ENCODE data around the gene TULP4. TPM values are rescaled to one million over a fixed set of nuclear protein-coding genes. Genes with fewer than 3 reads are reported as not detected.
A peak's percentile ranks its signal among the peaks of the same experiment; 100 is the strongest.
"Not testable (repeated sequence)": the region's sequence is repeated elsewhere in the genome, so short reads cannot be mapped to it uniquely, and the experiment has no call there.

The TULP4 gene
- total RNA-seq, 1 donor from 2014 or later: 134 TPM

DNA sequence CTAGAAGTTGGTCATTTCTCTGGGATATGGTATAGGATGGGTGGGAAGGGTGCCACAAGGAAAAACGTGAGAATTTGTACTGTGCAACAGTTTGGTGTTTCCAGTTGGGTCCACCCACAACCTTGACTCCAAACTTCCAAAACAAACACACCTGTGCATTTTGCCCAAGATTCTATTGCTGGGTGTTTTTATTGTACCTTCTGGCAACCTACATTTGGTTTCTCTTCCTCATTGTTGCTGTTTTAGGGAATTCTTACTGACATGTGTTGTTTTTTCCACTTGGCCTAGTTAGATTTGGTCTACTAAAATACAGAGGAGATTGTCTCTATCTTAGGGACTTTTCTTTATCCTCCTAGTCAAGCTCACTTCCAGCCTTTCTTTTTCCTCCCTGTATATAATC, 16.7 kb downstream of the TULP4 start:
- no peak for DNase-seq

- DNase-seq: peak; percentile 13
Measured at GRCh38 chr6:158329531-158329930, 17.3 kb downstream of the TULP4 start.

GRCh38 chr6:158330016-158330415, 17.8 kb downstream of the TULP4 start:
- DNase-seq: no peak

- no peak for DNase-seq
Measured at GRCh38 chr6:158332237-158332636, 20.0 kb downstream of the TULP4 start.

DNA sequence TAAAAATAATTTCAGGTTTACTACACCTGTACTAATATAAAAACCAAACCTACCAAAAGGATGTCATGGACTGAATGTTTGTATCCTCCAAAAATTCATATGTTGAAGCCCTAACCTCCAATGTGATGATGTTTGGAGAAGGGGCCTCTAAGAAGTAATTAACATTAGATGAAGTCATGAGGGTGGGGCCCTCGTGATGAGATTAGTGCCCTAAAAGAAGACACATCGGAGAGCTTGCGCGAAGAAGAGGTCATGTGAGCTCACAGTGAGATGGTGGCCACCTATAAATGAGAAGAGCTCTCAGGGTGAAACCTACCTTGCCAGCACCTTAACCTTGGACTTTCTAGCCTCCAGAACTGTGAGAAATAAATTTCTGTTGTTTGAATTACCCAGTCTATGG, 20.8 kb downstream of the TULP4 start:
- no peak for DNase-seq

DNA sequence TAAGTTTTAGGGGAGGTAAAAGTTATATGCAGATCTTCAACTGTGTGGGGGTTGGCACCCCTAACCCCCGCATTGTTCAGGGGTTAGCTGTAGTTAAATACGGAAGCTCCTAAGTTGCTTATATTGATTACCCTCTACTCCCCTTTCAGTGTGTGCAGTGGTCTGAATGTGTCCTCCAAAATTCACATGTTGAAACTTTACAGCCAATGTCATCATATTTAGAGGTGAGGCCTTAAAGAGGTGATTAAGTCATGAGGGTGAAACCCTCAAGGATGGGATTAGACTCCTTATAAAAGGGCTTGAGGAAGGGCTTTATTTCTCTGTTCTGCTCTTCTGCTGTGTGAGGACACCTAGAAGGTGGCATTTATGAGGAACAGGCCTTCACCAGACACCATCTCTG, 22.3 kb downstream of the TULP4 start:
- DNase-seq: no peak

GRCh38 chr6:158337332-158337731, 25.1 kb downstream of the TULP4 start:
- DNase-seq: no peak

DNA sequence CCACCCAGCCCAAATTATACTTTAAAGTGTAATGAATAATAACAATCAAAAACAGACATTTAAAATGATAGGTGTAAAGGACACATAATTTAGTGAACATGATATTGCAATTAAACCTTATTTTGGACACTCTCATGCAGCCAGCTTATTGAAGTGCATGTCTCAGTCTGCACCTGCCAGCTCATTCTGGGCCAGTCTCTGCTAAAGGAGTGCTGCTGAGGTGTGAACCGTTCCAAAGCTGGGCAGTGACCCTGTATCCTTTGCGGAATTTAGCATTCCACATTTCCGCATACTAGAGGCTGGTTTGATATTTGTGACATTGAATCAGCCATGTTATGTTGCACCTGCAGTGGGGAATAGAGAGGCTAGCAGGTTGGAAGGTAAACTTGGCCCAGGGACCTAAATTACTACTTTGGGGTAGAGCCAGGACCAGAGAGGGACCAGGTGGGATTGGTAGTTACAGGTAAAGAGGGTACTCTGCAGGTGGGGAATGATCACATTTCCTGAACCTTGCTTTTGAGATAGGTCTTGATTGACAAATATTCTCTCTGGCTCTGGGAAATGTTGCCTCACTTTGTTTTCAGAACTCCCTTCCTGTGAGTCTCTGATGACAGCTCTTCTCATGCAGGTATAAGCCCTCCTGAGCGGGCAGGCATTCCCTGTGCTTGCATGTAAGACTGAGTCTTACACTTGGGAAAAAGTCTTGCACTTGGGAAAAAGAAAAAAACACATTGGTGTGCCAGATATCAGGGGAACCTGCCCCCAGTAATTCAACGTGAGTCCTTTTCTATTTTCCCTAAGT, 26.2 kb downstream of the TULP4 start:
- no peak for DNase-seq

GRCh38 chr6:158339197-158339596, 26.9 kb downstream of the TULP4 start:
- DNase-seq: not testable (repeated sequence)

GRCh38 chr6:158340252-158340651, 28.0 kb downstream of the TULP4 start:
- DNase-seq: no peak

DNA sequence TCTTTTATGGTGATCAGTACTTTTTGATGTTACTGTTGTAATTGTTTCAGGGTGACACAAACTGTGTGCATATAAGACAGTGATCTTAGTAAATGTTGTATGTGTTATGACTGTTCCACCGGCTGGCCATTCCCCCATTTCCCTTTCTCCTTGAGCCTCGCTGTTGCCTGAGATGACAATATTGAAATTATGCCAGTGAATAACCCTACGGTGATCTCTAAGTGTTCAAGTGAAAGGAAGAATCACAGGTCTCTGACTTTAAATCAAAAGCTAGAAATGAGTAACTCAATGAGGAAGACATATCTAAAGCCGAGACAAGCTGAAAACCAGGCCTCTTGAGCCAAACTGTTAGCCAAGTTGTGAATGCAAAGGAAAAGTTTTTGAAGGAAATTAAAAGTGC, 32.3 kb downstream of the TULP4 start:
- no peak for DNase-seq

GRCh38 chr6:158345444-158345843, 33.2 kb downstream of the TULP4 start:
- DNase-seq: not testable (repeated sequence)

DNA sequence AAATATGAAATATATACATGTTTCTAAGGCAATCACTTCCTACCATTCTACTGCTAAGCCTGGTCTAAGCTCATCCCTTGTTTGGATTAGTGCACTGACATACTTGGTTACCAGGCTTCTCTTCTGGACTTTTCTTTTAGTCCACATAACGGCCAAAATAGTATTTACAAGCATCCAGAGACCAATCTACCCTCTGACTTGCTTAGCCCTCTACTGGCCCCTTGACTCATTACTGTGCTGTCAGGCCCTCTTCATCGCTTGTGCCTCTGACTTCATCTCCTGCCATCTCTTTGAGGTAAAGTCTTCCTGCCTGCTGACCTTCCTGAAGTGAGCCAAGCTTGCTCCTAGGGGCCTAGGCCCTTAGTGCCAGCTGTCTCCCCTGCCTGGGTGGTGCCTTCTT, 35.1 kb downstream of the TULP4 start:
- peak; percentile 15 for DNase-seq

- not testable (repeated sequence) for DNase-seq
Measured at GRCh38 chr6:158348737-158349504, 36.7 kb downstream of the TULP4 start.

DNA sequence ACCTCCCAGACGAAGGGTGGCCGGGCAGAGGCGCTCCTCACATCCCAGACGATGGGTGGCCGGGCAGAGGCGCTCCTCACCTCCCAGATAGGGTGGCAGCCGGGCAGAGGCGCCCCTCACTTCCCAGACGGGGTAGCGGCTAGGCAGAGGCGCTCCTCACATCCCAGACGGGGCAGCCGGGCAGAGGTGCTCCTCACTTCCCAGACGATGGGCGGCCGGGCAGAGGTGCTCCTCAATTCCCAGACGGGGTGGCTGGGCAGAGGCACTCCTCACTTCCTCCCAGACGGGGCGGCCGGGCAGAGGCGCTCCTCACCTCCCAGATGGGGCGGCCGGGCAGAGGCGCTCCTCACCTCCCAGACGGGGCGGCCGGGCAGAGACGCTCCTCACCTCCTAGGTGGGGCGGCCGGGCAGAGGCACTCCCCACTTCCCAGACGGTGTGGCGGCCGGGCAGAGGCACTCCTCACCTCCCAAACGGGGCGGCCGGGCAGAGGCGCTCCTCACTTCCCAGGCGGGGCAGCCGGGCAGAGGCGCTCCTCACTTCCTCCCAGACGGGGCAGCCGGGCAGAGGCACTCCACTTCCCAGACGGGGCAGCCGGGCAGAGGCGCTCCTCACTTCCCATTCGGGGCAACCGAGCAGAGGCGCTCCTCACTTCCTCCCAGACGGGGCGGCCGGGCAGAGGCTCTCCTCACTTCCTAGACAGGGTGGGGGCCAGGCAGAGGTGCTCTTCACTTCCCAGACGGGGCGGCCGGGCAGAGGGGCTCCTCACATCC, 37.4 kb downstream of the TULP4 start:
- not testable (repeated sequence) for DNase-seq

- DNase-seq: not testable (repeated sequence)
Measured at GRCh38 chr6:158350731-158351130, 38.5 kb downstream of the TULP4 start.

- peak; percentile 71 for DNase-seq
Measured at GRCh38 chr6:158353883-158354877, 41.9 kb downstream of the TULP4 start.

- DNase-seq: no peak
Measured at GRCh38 chr6:158356586-158357546, 44.6 kb downstream of the TULP4 start.

GRCh38 chr6:158357570-158358216, 45.4 kb downstream of the TULP4 start:
- DNase-seq: no peak

DNA sequence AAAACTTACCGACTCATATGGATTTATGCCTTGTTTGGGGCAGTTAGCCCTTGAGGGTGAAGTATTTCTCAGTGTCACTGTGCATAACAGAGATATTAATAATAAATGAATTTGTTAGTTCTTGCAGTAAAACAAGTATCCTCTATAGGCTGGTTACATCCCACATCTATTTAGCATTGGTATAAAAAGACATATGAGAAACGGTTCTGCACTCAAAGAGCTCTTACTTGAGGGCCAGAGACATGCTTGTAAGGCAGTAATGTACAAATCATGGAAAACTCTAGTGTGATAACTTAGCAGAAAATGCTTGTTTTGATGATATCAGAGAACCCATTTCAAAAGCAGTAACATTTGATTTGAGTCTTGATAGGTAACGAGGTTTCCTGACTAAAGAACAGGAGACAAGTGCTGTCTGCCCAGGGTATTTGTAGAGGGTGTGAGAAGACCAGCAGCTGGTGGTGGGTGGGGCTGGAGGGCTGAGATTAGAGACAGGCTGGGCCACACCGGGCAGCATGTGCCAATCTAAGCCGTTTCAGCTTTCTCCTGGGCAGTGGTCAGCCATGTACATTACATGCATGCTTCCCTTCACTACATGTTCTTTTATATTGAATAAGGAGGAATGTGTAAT, 46.3 kb downstream of the TULP4 start:
- DNase-seq: no peak

All from dermis blood vessel endothelial cell (primary cell).